HL-60 (cell line): ENCODE measurements around the gene RERG.

Source experiments
- DNase-seq, 2 experiments: peaks; one replicate each; pipeline ENCODE4 v3.0.0-alpha.2; 2010 to 2020; ENCODE audit warnings: low read depth in 1 of 2, low spot score in 1 of 2
- H3K27ac ChIP-seq: fragments of 250-450 bp; sonication (Bioruptor Pico); replicated peaks from 2 replicates; pipeline ENCODE4 v1.5.1; 2020; ENCODE audit warnings: mild to moderate bottlenecking, moderate library complexity
- H3K27me3 ChIP-seq: fragments of 250-450 bp; sonication (Bioruptor Pico); 2 replicates; pipeline ENCODE4 v1.5.1; 2021; ENCODE audit warnings: mild to moderate bottlenecking, moderate library complexity; ENCODE audit not compliant: insufficient read depth, poor library complexity, severe bottlenecking
- H3K4me3 ChIP-seq: replicated peaks from 2 replicates; pipeline ENCODE4 v1.5.1; 2011; ENCODE audit warnings: mild to moderate bottlenecking, control low read depth, low read length; ENCODE audit not compliant: insufficient read depth
- GABPA ChIP-seq: IDR thresholded peaks from 2 replicates; pipeline ENCODE4 v1.6.1; 2012; ENCODE audit warnings: low read depth
- POLR2AphosphoS5 ChIP-seq: IDR thresholded peaks from 2 replicates; pipeline ENCODE4 v1.6.1; 2012; ENCODE audit warnings: low read depth
- SPI1 ChIP-seq: IDR thresholded peaks from 2 replicates; pipeline ENCODE4 v1.6.1; 2012; ENCODE audit warnings: low read depth, mild to moderate bottlenecking, borderline replicate concordance
- long read RNA-seq: library from polyadenylated mRNA; unstranded; transcript quantifications from one replicate; pipeline ENCODE4 v2.0.0, GENCODE V29; 2020
- TF ChIP-seq, protein P1 (sequence below): IDR thresholded peaks from one replicate; pipeline ENCODE4 v1.5.1; 2011; ENCODE audit warnings: low read length, control low read depth, inconsistent platforms; ENCODE audit not compliant: insufficient read depth
- TF ChIP-seq, protein P2 (sequence below): IDR thresholded peaks from 2 replicates; pipeline ENCODE4 v1.6.1; 2012; ENCODE audit warnings: low read depth; ENCODE audit not compliant: insufficient replicate concordance

RERG gene, protein sequence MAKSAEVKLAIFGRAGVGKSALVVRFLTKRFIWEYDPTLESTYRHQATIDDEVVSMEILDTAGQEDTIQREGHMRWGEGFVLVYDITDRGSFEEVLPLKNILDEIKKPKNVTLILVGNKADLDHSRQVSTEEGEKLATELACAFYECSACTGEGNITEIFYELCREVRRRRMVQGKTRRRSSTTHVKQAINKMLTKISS
- long read RNA-seq: 0 reads

DNA sequence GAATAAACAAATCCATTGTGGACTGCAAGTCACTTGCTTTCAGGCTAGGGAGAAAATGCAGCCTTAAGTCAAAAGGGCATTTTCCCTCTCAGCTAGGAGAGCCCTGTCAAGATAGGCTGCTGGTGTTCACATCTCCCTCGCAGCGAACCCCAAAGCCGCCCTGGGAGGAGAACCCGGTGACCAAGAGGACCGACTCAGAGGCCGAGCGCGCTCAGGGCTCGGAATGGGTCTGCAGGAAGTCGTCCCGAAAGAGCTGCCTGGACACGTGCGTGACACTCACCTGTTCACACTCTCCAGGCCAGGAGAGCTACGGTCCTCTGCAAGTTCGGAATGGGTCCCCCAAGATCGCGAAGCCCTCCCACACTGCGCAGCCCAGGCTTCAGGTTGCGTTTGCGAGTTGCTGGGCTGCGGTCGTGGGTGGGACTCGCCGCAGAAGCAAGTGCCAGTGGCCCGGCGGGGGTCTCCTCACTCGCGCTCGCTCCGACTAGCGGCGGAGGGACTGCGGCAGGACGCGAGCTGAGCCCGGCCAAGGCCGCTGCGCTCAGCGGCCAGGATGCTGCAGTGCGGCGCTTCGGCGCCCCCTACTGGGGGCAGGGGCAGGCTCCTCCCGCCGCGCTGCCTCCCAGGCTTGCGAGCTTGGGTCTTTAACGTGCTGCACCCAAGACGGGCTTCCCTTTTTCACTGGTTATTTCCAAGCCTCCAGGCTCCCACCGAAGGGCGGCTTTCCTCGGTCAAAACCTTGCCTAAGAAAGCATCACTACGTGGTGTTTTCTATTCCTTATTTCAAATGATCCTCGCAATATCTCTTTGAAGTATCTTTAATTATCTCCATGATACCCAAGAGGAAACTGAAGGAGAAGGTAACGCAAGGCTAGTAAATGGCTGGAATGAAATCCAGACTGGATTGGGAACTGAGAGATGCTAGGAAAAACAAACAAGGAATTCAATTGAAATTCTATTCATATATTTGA, at the start of gene RERG:
Gene RERG (minus strand): TSS at position 503 of the 971 bp plus-strand sequence. CDS start 3,928 bp downstream, outside the sequence.
- Histone ChIP-seq H3K27ac (no peak within 1 kb of the TSS), H3K27me3 (no peaks in the 10 kb centered on the region), H3K4me3 (no peak within 1 kb of the TSS; the same call in 1 of the 2 replicates)
- TF ChIP-seq, protein P1, sequence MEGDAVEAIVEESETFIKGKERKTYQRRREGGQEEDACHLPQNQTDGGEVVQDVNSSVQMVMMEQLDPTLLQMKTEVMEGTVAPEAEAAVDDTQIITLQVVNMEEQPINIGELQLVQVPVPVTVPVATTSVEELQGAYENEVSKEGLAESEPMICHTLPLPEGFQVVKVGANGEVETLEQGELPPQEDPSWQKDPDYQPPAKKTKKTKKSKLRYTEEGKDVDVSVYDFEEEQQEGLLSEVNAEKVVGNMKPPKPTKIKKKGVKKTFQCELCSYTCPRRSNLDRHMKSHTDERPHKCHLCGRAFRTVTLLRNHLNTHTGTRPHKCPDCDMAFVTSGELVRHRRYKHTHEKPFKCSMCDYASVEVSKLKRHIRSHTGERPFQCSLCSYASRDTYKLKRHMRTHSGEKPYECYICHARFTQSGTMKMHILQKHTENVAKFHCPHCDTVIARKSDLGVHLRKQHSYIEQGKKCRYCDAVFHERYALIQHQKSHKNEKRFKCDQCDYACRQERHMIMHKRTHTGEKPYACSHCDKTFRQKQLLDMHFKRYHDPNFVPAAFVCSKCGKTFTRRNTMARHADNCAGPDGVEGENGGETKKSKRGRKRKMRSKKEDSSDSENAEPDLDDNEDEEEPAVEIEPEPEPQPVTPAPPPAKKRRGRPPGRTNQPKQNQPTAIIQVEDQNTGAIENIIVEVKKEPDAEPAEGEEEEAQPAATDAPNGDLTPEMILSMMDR: peak; percentile 60
- TF ChIP-seq, protein P2, sequence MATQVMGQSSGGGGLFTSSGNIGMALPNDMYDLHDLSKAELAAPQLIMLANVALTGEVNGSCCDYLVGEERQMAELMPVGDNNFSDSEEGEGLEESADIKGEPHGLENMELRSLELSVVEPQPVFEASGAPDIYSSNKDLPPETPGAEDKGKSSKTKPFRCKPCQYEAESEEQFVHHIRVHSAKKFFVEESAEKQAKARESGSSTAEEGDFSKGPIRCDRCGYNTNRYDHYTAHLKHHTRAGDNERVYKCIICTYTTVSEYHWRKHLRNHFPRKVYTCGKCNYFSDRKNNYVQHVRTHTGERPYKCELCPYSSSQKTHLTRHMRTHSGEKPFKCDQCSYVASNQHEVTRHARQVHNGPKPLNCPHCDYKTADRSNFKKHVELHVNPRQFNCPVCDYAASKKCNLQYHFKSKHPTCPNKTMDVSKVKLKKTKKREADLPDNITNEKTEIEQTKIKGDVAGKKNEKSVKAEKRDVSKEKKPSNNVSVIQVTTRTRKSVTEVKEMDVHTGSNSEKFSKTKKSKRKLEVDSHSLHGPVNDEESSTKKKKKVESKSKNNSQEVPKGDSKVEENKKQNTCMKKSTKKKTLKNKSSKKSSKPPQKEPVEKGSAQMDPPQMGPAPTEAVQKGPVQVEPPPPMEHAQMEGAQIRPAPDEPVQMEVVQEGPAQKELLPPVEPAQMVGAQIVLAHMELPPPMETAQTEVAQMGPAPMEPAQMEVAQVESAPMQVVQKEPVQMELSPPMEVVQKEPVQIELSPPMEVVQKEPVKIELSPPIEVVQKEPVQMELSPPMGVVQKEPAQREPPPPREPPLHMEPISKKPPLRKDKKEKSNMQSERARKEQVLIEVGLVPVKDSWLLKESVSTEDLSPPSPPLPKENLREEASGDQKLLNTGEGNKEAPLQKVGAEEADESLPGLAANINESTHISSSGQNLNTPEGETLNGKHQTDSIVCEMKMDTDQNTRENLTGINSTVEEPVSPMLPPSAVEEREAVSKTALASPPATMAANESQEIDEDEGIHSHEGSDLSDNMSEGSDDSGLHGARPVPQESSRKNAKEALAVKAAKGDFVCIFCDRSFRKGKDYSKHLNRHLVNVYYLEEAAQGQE: no peak
- peak; percentile 42; the same call in 1 of the 2 replicates for TF ChIP-seq SPI1
- peak in 1 of 2 experiments; percentile 57 for DNase-seq

DNA sequence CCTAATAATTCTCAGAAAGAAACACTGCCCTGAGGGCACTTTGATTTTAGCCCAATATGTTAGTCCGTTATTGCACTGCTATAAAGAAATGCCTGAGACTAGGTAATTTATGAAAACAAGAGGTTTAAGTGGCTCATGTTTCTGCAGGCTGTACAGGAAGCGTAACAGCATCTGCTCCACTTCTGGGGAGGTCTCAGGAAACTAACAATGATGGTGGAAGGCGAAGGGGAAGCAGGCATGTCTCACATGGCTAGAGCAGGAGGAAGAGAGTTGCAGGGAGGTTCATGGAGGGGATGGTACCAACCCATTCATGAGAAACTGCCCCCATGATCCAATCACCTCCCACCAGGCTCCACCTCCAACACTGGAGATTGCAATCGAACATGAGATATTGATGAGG, 49.4 kb upstream of the RERG start:
- DNase-seq: no peak
- no peaks in the 10 kb centered on the region for H3K27me3 ChIP-seq
- TF ChIP-seq GABPA: no peak
- TF ChIP-seq, protein P2: no peak
- TF ChIP-seq SPI1: no peak
- TF ChIP-seq, protein P1: no peak
- no peak for TF ChIP-seq POLR2AphosphoS5
- H3K27ac ChIP-seq: no peak overlapping the region
- H3K4me3 ChIP-seq: no peak overlapping the region

DNA sequence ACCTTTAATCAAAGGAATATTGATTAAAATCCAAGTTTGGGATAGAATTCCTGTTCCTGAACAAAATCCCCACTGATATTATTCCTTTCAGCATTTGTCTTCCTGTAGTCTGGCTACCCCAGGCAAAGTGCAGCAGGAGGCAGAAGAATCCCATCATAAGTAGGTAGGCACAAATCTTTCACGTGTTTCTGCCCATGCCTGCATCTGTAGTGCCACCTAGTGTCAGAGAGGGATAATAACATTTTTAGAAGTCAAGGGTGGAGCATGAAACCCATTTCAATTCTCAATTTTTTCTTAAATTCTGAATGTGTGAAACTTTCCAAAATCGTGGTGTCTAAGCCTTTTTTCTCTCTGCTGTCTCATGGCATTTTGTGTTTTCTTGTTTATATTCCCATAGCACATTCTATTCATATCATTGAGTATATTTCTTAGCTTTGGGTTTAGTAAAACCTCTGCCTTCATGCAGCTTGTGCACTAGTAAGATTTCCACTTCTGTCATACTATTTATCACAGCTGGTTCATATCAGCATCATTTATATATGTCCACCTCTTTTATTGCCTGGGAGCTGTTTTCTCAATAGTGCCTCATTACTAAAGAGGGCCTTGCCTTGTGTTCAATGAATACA, 47.8 kb upstream of the RERG start:
- no peaks in the 10 kb centered on the region for H3K27me3 ChIP-seq
- H3K27ac ChIP-seq: no peak overlapping the region
- H3K4me3 ChIP-seq: no peak overlapping the region
- peak; percentile 37 to 41 for DNase-seq
- TF ChIP-seq, protein P1: peak; percentile 45
- no peak for TF ChIP-seq POLR2AphosphoS5
